Effector memory CD4-positive, alpha-beta T cell (primary cell): ENCODE measurements around the gene TOR1B.
"Not testable (repeated sequence)": the region's sequence is repeated elsewhere in the genome, so short reads cannot be mapped to it uniquely, and the experiment has no call there.

Source experiments
- DNase-seq, 3 donors: peaks; one replicate each; pipeline ENCODE4 v3.0.0-alpha.2; 2020
- H3K27ac ChIP-seq: 2 replicates; pipeline ENCODE4 v1.7.0; 2013; ENCODE audit warnings: mild to moderate bottlenecking, low read length, moderate library complexity; ENCODE audit not compliant: insufficient read depth, poor library complexity, severe bottlenecking
- H3K27me3 ChIP-seq: replicated peaks from 2 replicates; pipeline ENCODE4 v1.7.0; 2013; ENCODE audit warnings: mild to moderate bottlenecking, low read length; ENCODE audit not compliant: insufficient read depth, control insufficient read depth, poor library complexity, severe bottlenecking
- H3K36me3 ChIP-seq: 2 replicates; pipeline ENCODE4 v1.7.0; 2013; ENCODE audit warnings: mild to moderate bottlenecking, low read length, moderate library complexity; ENCODE audit not compliant: control insufficient read depth, insufficient read depth
- H3K4me1 ChIP-seq: 2 replicates; pipeline ENCODE4 v1.7.0; 2013; ENCODE audit warnings: low read length, mild to moderate bottlenecking; ENCODE audit not compliant: control insufficient read depth, insufficient read depth, poor library complexity, severe bottlenecking
- H3K4me3 ChIP-seq: 2 replicates; pipeline ENCODE4 v1.7.0; 2013; ENCODE audit warnings: low read length, low read depth, mild to moderate bottlenecking; ENCODE audit not compliant: insufficient read depth, poor library complexity, severe bottlenecking
- H3K9me3 ChIP-seq: 2 replicates; pipeline ENCODE4 v1.7.0; 2013; ENCODE audit warnings: mild to moderate bottlenecking, low read length, moderate library complexity; ENCODE audit not compliant: control insufficient read depth

Gene TOR1B

DNA sequence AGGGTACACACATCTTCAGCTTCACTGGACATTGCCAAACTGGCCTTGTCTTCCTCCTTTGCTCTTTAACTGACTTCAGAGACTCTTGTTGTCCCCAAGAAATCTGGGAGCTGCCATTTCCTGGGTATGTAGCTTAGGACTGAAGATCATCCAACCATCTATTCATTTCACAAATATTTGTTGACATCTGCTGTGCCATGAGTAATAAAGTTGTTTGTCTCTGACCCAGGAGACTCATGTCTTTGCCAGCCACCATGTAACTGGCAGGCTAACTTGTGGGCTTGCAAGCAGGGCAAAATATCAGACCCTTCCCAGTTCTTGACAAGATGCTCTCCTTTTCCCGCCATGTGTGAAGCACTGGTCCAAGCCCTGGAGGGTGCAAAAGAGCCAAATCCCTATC lies 17.1 kb upstream of the TOR1B start:
- Histone ChIP-seq H3K27ac (no peak overlapping the region), H3K27me3 (no peaks in the 10 kb centered on the region), H3K4me3 (no peak overlapping the region), H3K9me3 (no peaks in the 10 kb centered on the region), H3K36me3 (no peaks in the 10 kb centered on the region), H3K4me1 (no peaks in the 10 kb centered on the region)
- DNase-seq: no peak

DNA sequence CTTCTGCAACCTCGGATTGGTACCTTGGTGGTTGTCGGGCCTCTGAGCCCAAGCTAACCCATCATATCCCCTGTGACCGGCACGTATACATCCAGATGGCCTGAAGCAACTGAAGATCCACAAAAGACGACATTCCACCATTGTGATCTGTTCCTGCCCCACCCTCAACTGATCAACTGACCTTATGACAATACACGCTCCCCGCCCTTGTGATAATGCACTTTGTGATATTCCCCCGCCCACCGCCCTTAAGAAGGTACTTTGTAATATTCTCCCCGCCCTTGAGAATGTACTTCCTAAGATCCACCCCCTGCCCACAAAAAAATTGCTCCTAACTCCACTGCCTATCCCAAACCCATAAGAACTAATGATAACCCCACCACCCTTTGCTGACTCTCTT lies 16.5 kb upstream of the TOR1B start:
- Histone ChIP-seq H3K36me3 (no peaks in the 10 kb centered on the region), H3K9me3 (no peaks in the 10 kb centered on the region), H3K4me1 (no peaks in the 10 kb centered on the region), H3K27me3 (no peaks in the 10 kb centered on the region), H3K27ac (no peak overlapping the region), H3K4me3 (no peak overlapping the region)
- no peak for DNase-seq

DNA sequence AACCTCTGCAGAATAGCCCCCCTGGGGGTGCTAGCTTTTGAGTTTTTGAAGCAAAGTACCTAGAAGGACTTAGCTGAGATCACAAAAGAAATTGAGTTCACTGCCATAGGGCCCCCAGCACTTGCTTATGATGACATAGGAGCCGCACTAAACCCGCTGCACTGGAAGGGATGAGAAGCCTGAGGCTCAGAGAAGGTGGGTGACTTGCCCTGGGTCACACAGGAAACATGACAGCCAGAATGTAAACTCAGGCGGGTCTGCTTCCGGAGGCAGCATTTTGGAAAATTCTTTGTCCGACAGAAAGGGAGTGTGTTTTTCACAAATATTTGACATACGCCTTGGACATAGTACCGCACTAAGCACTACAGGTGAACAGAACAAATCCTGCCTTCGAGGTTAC lies 8.4 kb upstream of the TOR1B start:
- Histone ChIP-seq H3K36me3 (no peaks in the 10 kb centered on the region), H3K27ac (no peak overlapping the region), H3K27me3 (no peaks in the 10 kb centered on the region), H3K4me3 (no peak overlapping the region), H3K4me1 (no peaks in the 10 kb centered on the region), H3K9me3 (no peaks in the 10 kb centered on the region)
- no peak for DNase-seq

DNA sequence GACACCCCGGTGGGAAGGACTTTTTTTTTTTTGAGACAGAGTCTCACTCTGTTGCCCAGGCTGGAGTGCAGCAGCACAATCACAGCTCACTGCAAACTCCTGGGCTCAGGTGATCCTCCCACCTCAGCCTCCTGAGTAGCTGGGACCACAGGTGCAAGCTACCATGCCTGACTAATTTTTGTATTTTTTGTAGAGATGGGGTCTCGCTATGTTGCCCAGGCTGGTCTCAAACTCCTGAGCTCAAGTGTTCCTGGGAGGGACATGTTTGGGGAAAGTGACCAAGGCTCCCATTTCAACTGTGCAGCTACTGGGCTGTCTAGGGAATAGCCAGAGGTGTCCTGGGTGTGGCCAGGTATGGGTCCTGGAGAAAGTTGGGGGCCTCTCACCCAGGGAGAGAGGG lies 7.0 kb upstream of the TOR1B start:
- H3K27me3 ChIP-seq, H3K27ac ChIP-seq, H3K4me1 ChIP-seq, H3K4me3 ChIP-seq, DNase-seq, H3K36me3 ChIP-seq, H3K9me3 ChIP-seq: not testable (repeated sequence)

DNA sequence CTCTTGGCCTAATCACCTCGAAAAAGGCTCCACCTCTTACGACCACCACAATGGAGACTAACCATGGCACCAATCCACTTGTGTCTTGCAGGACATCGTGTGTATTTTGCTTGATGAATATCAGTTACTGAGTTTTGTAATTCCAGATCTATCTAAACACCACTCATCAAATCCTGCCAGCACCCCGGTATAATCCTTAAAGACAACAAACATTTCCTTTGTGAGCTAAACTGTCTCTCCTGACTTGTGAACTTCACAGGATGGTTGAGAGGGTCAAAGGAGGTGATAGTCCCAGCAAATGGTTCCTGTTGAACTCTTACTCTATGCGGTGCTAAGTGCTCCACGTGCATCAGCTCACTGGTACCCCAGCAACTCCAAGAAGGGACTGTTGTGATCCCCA lies 4.0 kb upstream of the TOR1B start:
- Histone ChIP-seq H3K9me3 (no peaks in the 10 kb centered on the region), H3K27me3 (no peaks in the 10 kb centered on the region), H3K4me3 (no peak overlapping the region), H3K36me3 (no peaks in the 10 kb centered on the region), H3K4me1 (peaks cover 5% of the 10 kb centered on the region), H3K27ac (no peak overlapping the region)
- no peak for DNase-seq

DNA sequence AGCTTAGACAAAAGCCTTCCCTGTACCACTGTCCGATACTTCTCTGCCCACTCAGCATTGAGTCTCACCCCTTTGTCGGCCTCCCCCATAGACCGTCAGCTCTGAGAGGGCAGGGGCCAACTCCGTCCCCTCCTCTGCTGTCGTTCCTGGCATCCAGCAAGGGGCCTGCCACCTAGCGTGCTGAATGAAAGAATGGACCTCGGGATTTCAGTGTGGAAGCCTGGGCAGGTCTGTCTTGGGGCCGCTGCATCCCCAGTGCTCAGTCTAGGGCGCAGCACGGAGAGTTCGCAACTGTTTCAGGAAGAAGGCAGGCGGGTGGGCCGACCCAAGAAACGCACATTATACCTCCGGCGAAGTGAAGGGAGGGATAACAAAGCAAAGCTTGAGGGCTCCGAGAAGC lies 1.5 kb upstream of the TOR1B start:
- DNase-seq: no peak

DNA sequence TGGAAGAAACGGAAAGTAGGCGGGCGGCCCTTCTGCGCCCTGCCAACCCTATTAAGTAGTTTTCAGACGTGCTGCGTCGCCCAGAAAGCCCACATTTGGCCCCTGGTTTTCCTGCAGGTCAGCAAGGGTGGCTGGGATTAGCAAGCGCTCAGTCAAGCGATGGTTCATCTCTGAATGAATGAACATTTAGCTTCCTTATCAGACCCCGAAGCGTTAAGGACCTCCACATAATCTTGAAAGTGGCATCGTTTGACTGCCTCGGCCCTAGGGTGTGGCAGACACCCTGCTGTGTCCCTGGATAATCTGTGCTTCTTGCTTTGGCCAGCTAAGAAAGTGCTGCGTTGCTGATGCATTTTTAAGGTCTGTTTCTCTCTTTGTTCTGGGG lies 684 bp downstream of the TOR1B start:
- DNase-seq: no peak
- H3K4me1 ChIP-seq: peaks cover 9% of the 10 kb centered on the region
- H3K9me3 ChIP-seq: no peaks in the 10 kb centered on the region
- H3K27ac ChIP-seq: peak overlapping the region; percentile 83
- H3K36me3 ChIP-seq: peaks cover 18% of the 10 kb centered on the region
- H3K27me3 ChIP-seq: no peaks in the 10 kb centered on the region
- peak overlapping the region; percentile 93 for H3K4me3 ChIP-seq

More for the DNA sequence above, 1.5 kb upstream of the TOR1B start:
- Histone ChIP-seq H3K36me3 (peaks cover under 1% of the 10 kb centered on the region), H3K27ac (no peak overlapping the region), H3K4me1 (peaks cover 9% of the 10 kb centered on the region), H3K9me3 (no peaks in the 10 kb centered on the region), H3K27me3 (no peaks in the 10 kb centered on the region), H3K4me3 (no peak overlapping the region)

DNA sequence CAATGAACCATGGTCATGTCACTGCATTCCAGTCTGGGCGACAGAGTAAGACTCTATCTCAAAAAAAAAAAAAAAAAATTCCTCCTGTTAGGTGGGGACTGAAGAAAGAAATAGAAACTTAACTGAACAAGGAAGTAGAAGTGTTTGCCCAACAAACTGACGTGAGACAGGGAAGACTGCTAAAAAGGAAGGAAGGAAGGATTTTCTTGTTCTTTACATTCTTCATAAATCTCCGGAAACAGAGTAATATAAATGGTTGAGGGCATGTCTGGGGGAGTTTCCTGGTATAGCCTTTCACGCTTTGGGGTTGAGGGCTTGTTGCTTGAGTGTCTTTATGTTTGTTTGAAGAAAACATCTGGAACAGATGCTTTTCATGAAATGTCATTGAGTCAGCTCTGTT lies 3.1 kb downstream of the TOR1B start:
- Histone ChIP-seq H3K27me3 (no peaks in the 10 kb centered on the region), H3K36me3 (peaks cover 40% of the 10 kb centered on the region), H3K9me3 (no peaks in the 10 kb centered on the region), H3K4me3 (no peak overlapping the region), H3K4me1 (peaks cover 9% of the 10 kb centered on the region), H3K27ac (no peak overlapping the region)
- no peak for DNase-seq

DNA sequence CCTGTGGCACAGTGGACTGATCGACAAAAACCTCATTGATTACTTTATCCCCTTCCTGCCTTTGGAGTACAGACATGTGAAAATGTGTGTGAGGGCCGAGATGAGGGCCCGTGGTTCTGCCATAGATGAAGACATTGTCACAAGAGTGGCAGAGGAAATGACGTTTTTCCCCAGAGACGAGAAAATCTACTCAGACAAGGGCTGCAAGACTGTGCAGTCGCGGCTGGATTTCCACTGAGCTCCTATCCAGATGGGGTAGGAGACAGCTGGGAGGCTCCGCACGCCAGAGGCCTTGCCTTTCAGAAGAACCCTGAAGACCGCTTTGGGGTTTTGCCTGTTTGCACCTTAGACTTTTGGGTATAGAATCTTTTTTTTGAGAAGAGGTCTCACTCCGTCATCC lies 6.4 kb downstream of the TOR1B start:
- no peak for DNase-seq
- no peaks in the 10 kb centered on the region for H3K27me3 ChIP-seq
- no peaks in the 10 kb centered on the region for H3K9me3 ChIP-seq
- no peak overlapping the region for H3K4me3 ChIP-seq
- H3K4me1 ChIP-seq: peaks cover under 1% of the 10 kb centered on the region
- no peak overlapping the region for H3K27ac ChIP-seq
- peaks cover 48% of the 10 kb centered on the region for H3K36me3 ChIP-seq

DNA sequence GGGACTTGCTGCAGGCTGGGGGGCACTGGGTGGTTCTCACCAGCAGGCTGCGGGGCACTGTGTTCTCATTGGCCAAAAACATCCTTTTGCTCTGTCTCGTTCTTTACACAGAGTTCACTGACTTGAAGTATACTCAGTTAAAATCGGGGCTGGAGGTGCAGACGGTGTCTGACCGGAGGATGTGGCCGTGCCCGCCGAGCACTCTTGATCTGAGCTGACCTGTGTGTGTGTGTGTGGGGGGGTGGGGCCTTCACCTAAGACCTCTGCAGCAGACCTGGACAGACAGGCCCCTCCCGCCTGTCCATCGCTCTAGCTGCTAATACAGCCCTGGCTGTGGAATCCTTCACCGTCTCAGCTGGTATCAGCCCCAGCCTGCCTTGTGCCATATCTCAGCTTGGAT lies 7.1 kb downstream of the TOR1B start:
- Histone ChIP-seq H3K4me1 (no peaks in the 10 kb centered on the region), H3K9me3 (no peaks in the 10 kb centered on the region), H3K36me3 (peaks cover 53% of the 10 kb centered on the region), H3K27ac (no peak overlapping the region), H3K4me3 (no peak overlapping the region), H3K27me3 (no peaks in the 10 kb centered on the region)
- no peak for DNase-seq

DNA sequence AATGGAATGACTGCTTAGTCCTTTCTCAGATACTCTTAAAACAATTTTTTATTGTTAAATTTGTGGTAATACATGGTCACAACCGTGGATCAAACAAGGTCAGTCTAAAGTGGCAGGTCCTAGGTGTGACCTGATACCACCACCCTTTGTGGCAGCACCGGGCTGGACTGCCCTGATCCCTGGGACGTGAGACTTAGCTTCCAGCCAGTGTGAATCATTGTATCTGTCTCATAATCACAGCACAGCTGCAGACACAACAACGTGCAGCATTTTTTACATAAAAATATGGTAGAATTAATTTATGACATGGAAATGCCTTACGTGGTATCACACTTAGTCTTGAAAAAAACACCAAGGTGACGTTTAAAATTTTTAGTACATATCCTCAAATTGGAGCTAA lies 7.8 kb downstream of the TOR1B start:
- Histone ChIP-seq H3K4me1 (no peaks in the 10 kb centered on the region), H3K9me3 (no peaks in the 10 kb centered on the region), H3K36me3 (peaks cover 60% of the 10 kb centered on the region), H3K4me3 (no peak overlapping the region), H3K27me3 (no peaks in the 10 kb centered on the region), H3K27ac (no peak overlapping the region)
- no peak for DNase-seq
